GM13976 (cell line): ENCODE data around the gene STARD3NL.
"Not testable (repeated sequence)": the region's sequence is repeated elsewhere in the genome, so short reads cannot be mapped to it uniquely, and the experiment has no call there.

ENCODE experiments used
- DNase-seq: peaks from one replicate; pipeline ENCODE4 v3.0.0; 2012; ENCODE audit warnings: low spot score
- CTCF ChIP-seq: IDR thresholded peaks from 2 replicates; pipeline ENCODE4 v1.5.1; 2012; ENCODE audit warnings: borderline replicate concordance, mild to moderate bottlenecking; ENCODE audit not compliant: insufficient read depth; ENCODE audit errors: extremely low read depth, missing control alignments, control extremely low read depth
- in situ Hi-C: fragments of 300-500 bp; cut with MboI; formaldehyde crosslinking; loops from one replicate; pipeline ENCODE4 v1.12.0; 2022; ENCODE audit warnings: low sequenced_read_pairs, mixed read lengths, inconsistent platforms; ENCODE audit not compliant: unreplicated experiment

The STARD3NL gene

GRCh38 chr7:38262545-38262944 lies 84.5 kb downstream of the STARD3NL start:
- no peak for DNase-seq
- in situ Hi-C loops = no loop called here
- no peak for TF ChIP-seq CTCF

GRCh38 chr7:38263274-38263673 lies 85.2 kb downstream of the STARD3NL start:
- in situ Hi-C loops, DNase-seq: not testable (repeated sequence)

DNA sequence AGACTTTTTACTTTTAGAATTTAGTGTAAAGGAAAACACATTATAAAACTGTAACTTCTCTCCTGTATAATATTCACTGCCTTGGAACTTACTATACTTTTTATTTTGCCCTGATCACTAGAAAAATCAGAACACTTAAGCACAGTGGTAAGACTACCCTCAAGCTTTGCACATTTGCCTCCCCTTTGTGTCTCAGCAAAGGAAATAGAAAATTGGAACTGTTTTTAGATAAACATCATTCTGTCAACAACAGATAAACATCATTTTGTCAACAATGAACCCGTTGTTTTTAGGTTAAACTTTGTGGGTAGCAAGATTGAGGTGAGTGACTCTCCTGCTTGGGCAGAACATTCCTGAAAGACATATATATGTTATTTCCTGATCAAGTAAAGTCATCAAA lies 86.6 kb downstream of the STARD3NL start:
- in situ Hi-C loops, DNase-seq: not testable (repeated sequence)

GRCh38 chr7:38265958-38266357 lies 87.9 kb downstream of the STARD3NL start:
- in situ Hi-C loops, DNase-seq: not testable (repeated sequence)

GRCh38 chr7:38269704-38270346 lies 91.8 kb downstream of the STARD3NL start:
- DNase-seq, in situ Hi-C loops: not testable (repeated sequence)

- DNase-seq, in situ Hi-C loops: not testable (repeated sequence)
Observed at GRCh38 chr7:38270405-38270804, 92.4 kb downstream of the STARD3NL start.

DNA sequence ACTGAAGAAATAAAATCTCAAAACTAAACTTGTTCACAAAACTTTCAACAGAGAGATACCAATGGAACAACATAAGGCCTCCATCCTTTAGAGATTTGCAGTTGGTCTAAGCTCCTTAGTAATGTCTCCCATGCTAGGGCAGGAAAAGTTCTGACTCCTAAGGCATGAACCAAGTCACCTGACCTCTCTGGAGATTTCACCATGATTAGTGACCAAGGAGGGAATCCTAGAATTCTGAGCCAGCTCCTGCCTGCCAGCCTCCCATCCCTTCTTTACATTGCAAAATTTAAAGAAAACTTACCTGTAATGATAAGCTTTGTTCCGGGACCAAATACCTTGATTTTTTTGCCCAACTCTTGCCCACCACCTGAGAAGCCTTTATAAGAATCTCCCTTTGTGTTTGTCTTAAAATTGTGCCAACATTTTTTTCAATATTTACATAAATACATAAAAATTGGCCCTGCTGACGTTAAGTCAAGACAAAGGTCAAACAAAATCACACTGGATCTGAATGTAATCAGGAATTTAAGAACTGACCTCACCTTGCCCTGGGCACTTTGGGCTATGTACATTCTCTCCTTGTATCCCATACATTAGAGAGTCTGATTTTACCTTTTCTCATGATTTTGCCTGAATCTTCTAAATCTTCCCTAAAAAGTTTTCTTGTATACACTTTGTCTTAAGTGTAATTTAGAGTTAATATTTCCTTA lies 95.4 kb downstream of the STARD3NL start, which contains the start of gene TARP:
Gene TARP (minus strand): TSS at position 351 of the 710 bp plus-strand sequence.
- TF ChIP-seq CTCF = no peak
- in situ Hi-C loops = no loop called here
- no peak for DNase-seq

GRCh38 chr7:38274486-38274885 lies 96.4 kb downstream of the STARD3NL start:
- no peak for TF ChIP-seq CTCF
- in situ Hi-C loops = no loop called here
- DNase-seq = no peak

GRCh38 chr7:38274927-38275620 lies 97.0 kb downstream of the STARD3NL start:
- in situ Hi-C loops = no loop called here
- no peak for TF ChIP-seq CTCF
- DNase-seq = no peak
